ENCODE results near the gene PPP2R2B.

PPP2R2B gene

DNA sequence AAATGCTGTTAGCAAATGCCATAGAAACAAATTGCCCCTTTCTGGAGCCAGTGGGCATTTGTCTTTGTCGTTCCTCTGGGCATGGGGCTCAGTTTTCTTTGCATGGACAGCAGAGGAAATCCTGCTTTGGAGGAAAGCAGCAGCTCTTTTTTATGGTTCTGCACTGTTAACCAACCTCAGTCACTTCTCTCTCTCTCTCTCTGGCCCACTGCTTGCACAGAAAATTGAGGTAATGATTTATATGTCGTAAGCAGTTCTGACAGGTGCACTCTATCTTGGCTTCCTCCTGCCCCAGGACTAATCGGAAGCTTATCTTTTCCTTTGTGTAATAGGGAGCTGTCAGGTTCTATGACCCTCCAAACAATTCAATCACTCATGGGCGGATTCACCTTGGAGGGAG lies 202.9 kb downstream of the PPP2R2B start:
- Mint-ChIP-seq H3K9me3 (no peaks in the 10 kb centered on the region), H3K4me3 (no peak overlapping the region), H3K27me3 (no peaks in the 10 kb centered on the region), H3K27ac (no peak overlapping the region), H3K4me1 (ENCODE audit: low read depth) (no peaks in the 10 kb centered on the region), H3K36me3 (ENCODE audit: low read depth) (no peaks in the 10 kb centered on the region)

DNA sequence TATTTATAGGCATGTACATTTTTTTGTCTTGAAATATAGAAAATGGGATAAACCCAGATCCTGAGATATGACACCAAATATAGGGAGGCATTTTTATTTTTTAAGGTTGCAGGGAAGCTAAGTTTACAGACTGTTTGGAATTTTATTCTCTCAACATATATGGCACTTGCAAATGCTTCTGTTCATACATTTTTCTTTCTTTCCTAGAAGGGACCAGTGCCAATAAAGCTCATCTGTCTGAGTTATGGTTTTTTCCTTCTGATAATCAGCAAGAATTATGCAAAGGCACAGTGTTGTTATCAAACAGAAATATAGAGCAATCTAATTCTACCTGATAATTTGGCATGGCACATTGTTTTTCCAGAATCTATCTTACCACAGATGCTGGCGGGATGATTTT lies 205.7 kb downstream of the PPP2R2B start:
- Mint-ChIP-seq H3K4me3 (no peak overlapping the region), H3K27ac (no peak overlapping the region), H3K4me1 (ENCODE audit: low read depth) (no peaks in the 10 kb centered on the region), H3K27me3 (no peaks in the 10 kb centered on the region), H3K36me3 (ENCODE audit: low read depth) (no peaks in the 10 kb centered on the region), H3K9me3 (no peaks in the 10 kb centered on the region)

- no peaks in the 10 kb centered on the region for H3K27me3 Mint-ChIP-seq
- H3K4me1 Mint-ChIP-seq (ENCODE audit: low read depth), result no peaks in the 10 kb centered on the region
- no peak overlapping the region for H3K4me3 Mint-ChIP-seq
- H3K9me3 Mint-ChIP-seq, result no peaks in the 10 kb centered on the region
- H3K36me3 Mint-ChIP-seq (ENCODE audit: low read depth), result no peaks in the 10 kb centered on the region
- no peak overlapping the region for H3K27ac Mint-ChIP-seq
Observed at GRCh38 chr5:146671561-146672295, 206.8 kb downstream of the PPP2R2B start.

GRCh38 chr5:146669656-146670055 lies 208.9 kb downstream of the PPP2R2B start:
- no peak overlapping the region for H3K4me3 Mint-ChIP-seq
- H3K27me3 Mint-ChIP-seq, result no peaks in the 10 kb centered on the region
- no peaks in the 10 kb centered on the region for H3K4me1 Mint-ChIP-seq (ENCODE audit: low read depth)
- H3K36me3 Mint-ChIP-seq (ENCODE audit: low read depth), result no peaks in the 10 kb centered on the region
- no peaks in the 10 kb centered on the region for H3K9me3 Mint-ChIP-seq
- no peak overlapping the region for H3K27ac Mint-ChIP-seq

GRCh38 chr5:146667633-146668272 lies 210.8 kb downstream of the PPP2R2B start:
- Mint-ChIP-seq H3K27me3 (no peaks in the 10 kb centered on the region), H3K4me1 (ENCODE audit: low read depth) (no peaks in the 10 kb centered on the region), H3K27ac (no peak overlapping the region), H3K4me3 (no peak overlapping the region), H3K36me3 (ENCODE audit: low read depth) (no peaks in the 10 kb centered on the region), H3K9me3 (no peaks in the 10 kb centered on the region)

GRCh38 chr5:146662229-146662628 lies 216.3 kb downstream of the PPP2R2B start:
- Mint-ChIP-seq H3K27ac (no peak overlapping the region), H3K27me3 (no peaks in the 10 kb centered on the region), H3K4me1 (ENCODE audit: low read depth) (no peaks in the 10 kb centered on the region), H3K36me3 (ENCODE audit: low read depth) (no peaks in the 10 kb centered on the region), H3K4me3 (no peak overlapping the region), H3K9me3 (no peaks in the 10 kb centered on the region)

DNA sequence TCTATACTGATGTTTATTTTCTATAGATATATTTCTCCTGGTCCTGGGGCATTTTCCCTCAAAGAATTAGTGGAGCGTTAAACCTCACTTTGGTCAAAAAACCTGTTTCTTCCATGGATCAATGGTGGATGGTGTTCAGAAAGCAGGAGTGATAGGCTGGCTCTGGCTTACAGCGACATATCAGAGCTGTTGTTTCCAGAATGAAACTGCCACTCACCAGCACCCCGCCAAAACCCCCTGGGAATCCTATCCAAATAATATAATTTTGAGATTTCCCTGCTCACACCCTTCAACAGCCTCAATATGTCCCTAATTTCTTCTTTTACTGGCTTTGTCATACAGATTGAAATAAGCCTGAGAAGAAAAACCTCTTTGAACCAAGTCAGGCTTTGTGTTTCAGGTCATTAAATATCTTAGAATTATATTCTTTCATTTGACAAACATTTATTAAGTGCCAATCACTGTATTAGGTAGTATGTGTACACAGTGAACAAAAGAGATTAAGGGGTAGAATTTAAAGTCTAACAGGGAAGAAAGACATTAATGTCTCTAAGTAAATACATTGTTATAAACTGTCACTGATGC lies 218.1 kb downstream of the PPP2R2B start:
- no peak overlapping the region for H3K27ac Mint-ChIP-seq
- H3K4me1 Mint-ChIP-seq (ENCODE audit: low read depth), result no peaks in the 10 kb centered on the region
- H3K4me3 Mint-ChIP-seq, result no peak overlapping the region
- H3K27me3 Mint-ChIP-seq, result no peaks in the 10 kb centered on the region
- H3K9me3 Mint-ChIP-seq, result no peaks in the 10 kb centered on the region
- no peaks in the 10 kb centered on the region for H3K36me3 Mint-ChIP-seq (ENCODE audit: low read depth)

DNA sequence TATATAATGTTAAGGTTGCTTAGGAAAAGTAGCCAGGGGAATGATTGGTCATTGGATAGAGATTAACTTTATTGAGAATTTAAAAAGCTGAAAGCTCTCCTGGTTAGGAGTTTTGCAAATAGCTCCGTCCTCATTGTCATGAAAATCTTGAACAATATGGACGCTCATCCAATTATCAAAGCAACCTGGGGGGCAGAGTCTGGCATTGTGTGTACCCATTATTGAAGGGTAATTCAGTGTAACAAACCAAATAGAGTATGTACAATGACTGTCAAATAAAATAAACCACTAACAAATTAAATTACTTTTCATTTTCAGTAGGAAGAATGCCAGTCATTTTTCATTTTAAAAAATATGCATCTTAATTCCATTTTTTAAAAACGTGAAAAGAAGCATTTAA lies 218.6 kb downstream of the PPP2R2B start:
- Mint-ChIP-seq H3K27ac (no peak overlapping the region), H3K36me3 (ENCODE audit: low read depth) (no peaks in the 10 kb centered on the region), H3K9me3 (no peaks in the 10 kb centered on the region), H3K4me3 (no peak overlapping the region), H3K27me3 (no peaks in the 10 kb centered on the region), H3K4me1 (ENCODE audit: low read depth) (no peaks in the 10 kb centered on the region)

DNA sequence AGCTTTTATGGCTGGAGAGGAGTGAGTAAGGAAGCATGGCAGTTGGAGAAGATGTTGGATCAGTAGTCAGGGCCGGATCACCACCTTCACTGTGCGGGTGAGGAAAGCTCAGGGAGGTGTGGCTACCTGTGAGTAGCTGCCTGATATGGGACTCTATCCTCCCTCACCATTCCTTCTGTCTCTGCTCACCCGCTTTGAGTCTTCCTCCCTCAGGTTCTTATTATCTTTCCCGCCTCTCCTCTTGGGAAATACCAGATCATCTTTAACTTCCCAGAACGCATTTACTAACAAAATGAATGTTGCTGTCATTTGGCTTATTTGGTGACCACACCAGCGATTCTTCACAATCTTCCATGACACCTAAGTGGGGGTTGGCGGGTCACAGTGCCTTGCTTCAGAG lies 221.9 kb downstream of the PPP2R2B start:
- no peaks in the 10 kb centered on the region for H3K36me3 Mint-ChIP-seq (ENCODE audit: low read depth)
- H3K27ac Mint-ChIP-seq, result no peak overlapping the region
- no peaks in the 10 kb centered on the region for H3K27me3 Mint-ChIP-seq
- H3K9me3 Mint-ChIP-seq, result no peaks in the 10 kb centered on the region
- H3K4me1 Mint-ChIP-seq (ENCODE audit: low read depth), result no peaks in the 10 kb centered on the region
- no peak overlapping the region for H3K4me3 Mint-ChIP-seq

- H3K9me3 Mint-ChIP-seq, result no peaks in the 10 kb centered on the region
- no peak overlapping the region for H3K4me3 Mint-ChIP-seq
- H3K27me3 Mint-ChIP-seq, result no peaks in the 10 kb centered on the region
Observed at GRCh38 chr5:146653560-146653959, 225.0 kb downstream of the PPP2R2B start.

GRCh38 chr5:146652547-146652946 lies 226.0 kb downstream of the PPP2R2B start:
- Mint-ChIP-seq H3K4me1 (ENCODE audit: low read depth) (no peaks in the 10 kb centered on the region), H3K36me3 (ENCODE audit: low read depth) (peaks cover 4% of the 10 kb centered on the region), H3K27ac (no peak overlapping the region), H3K27me3 (no peaks in the 10 kb centered on the region), H3K4me3 (no peak overlapping the region), H3K9me3 (no peaks in the 10 kb centered on the region)

More at GRCh38 chr5:146653560-146653959, 225.0 kb downstream of the PPP2R2B start:
- no peak overlapping the region for H3K27ac Mint-ChIP-seq
- H3K4me1 Mint-ChIP-seq (ENCODE audit: low read depth), result no peaks in the 10 kb centered on the region
- peaks cover 4% of the 10 kb centered on the region for H3K36me3 Mint-ChIP-seq (ENCODE audit: low read depth)

GRCh38 chr5:146647656-146648199 lies 230.8 kb downstream of the PPP2R2B start:
- no peak overlapping the region for H3K4me3 Mint-ChIP-seq
- H3K4me1 Mint-ChIP-seq (ENCODE audit: low read depth), result no peaks in the 10 kb centered on the region

DNA sequence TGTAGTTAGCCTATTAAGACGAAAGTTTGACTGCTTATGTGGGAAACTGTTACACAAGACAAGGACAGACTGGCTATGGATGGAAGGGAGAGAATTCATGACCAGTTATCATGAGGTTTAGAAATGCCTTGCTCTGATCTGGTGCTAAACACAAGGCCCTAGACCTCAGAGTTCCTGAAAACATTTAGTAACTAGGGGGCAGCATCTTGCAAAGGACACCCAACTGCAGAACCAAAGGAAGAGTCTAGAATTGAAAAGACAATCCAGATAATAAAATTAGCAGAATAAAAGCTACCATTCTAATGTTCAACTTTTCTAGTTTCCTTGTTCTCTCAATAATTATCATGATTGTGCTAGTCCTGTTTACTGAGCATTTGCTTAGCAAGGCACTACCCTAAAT lies 232.1 kb downstream of the PPP2R2B start:
- H3K27me3 Mint-ChIP-seq, result no peaks in the 10 kb centered on the region
- no peaks in the 10 kb centered on the region for H3K9me3 Mint-ChIP-seq

More at GRCh38 chr5:146647656-146648199, 230.8 kb downstream of the PPP2R2B start:
- no peak overlapping the region for H3K27ac Mint-ChIP-seq
- peaks cover 4% of the 10 kb centered on the region for H3K36me3 Mint-ChIP-seq (ENCODE audit: low read depth)
- no peaks in the 10 kb centered on the region for H3K9me3 Mint-ChIP-seq
- H3K27me3 Mint-ChIP-seq, result no peaks in the 10 kb centered on the region

DNA sequence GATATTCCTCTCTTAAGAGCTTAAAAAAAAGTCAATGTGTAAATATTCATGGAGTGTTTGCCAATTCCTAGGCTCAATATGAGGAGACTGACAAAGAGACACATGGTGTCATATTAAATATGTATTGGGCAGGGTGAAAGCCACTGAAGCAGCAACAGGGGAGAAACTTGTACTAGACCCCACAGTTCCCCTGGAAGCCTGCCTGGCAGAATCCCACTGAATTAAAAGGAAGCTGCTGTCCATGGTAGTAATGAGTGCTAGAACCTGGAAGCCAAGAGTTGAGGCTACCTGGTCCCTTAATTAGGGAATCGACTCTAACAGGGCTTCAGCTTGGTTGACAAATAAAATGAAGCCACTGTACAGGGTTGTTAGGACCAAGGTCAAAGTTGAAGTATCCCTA lies 233.2 kb downstream of the PPP2R2B start:
- no peaks in the 10 kb centered on the region for H3K27me3 Mint-ChIP-seq
- H3K4me3 Mint-ChIP-seq, result no peak overlapping the region
- no peaks in the 10 kb centered on the region for H3K4me1 Mint-ChIP-seq (ENCODE audit: low read depth)
- H3K27ac Mint-ChIP-seq, result no peak overlapping the region
- no peaks in the 10 kb centered on the region for H3K9me3 Mint-ChIP-seq
- peaks cover 4% of the 10 kb centered on the region for H3K36me3 Mint-ChIP-seq (ENCODE audit: low read depth)

More for the DNA sequence above, 232.1 kb downstream of the PPP2R2B start:
- Mint-ChIP-seq H3K36me3 (ENCODE audit: low read depth) (peaks cover 4% of the 10 kb centered on the region), H3K27ac (no peak overlapping the region), H3K4me1 (ENCODE audit: low read depth) (no peaks in the 10 kb centered on the region), H3K4me3 (no peak overlapping the region)

DNA sequence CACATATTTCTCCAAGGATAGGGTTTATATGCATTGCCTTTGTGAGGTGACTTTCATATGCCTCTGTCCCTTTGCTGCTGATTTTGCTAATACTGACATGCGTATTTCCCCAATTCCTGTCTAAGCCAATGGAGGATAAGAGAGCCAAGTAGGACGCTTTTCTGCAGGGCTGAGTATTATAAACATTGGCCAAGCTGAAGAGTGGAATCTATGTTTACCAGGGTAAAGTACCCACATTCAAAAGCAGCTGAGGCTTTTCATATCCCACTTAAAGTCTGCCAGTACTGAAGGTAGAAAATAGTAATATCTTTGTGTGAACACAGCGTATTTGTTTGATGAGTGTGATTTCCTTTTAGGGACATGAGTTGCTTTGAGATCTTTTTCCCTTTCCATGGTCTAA lies 233.7 kb downstream of the PPP2R2B start:
- H3K4me1 Mint-ChIP-seq (ENCODE audit: low read depth), result no peaks in the 10 kb centered on the region
- H3K27me3 Mint-ChIP-seq, result no peaks in the 10 kb centered on the region
- H3K36me3 Mint-ChIP-seq (ENCODE audit: low read depth), result peaks cover 4% of the 10 kb centered on the region
- H3K27ac Mint-ChIP-seq, result no peak overlapping the region
- H3K4me3 Mint-ChIP-seq, result no peak overlapping the region
- H3K9me3 Mint-ChIP-seq, result no peaks in the 10 kb centered on the region
